K562 (cell line): ENCODE measurements around the gene SLC6A9. TPM values are rescaled to one million over a fixed set of nuclear protein-coding genes. Genes with fewer than 3 reads are reported as not detected.

Experiments used
- ATF2 ChIP-seq: sonication (generic); formaldehyde crosslinking; IDR thresholded peaks from 2 replicates; pipeline ENCODE4 v1.8.1; 2022; ENCODE audit warnings: missing genetic modification reagents
- CBFA2T2 ChIP-seq: fragments of 450-650 bp; conservative IDR thresholded peaks from 2 replicates; pipeline ENCODE4 v1.6.1; 2017; ENCODE audit warnings: mild to moderate bottlenecking
- E4F1 ChIP-seq: fragments of 250-450 bp; sonication (Bioruptor Pico); IDR thresholded peaks from 2 replicates; pipeline ENCODE4 v1.5.0; 2021; ENCODE audit warnings: mild to moderate bottlenecking, borderline replicate concordance
- ETS1 ChIP-seq: conservative IDR thresholded peaks from 2 replicates; pipeline ENCODE4 v1.6.1; 2011; ENCODE audit warnings: low read depth, mild to moderate bottlenecking, low read length; ENCODE audit not compliant: control insufficient read depth
- GABPB2 ChIP-seq: fragments of 250-450 bp; sonication (Bioruptor Pico); conservative IDR thresholded peaks from 2 replicates; pipeline ENCODE4 v1.5.1; 2021; ENCODE audit warnings: mild to moderate bottlenecking
- KLF16 ChIP-seq: IDR thresholded peaks from 2 replicates; pipeline ENCODE4 v1.6.1; 2016; ENCODE audit warnings: antibody characterized with exemption
- NR2F6 ChIP-seq: fragments of 450-650 bp; formaldehyde crosslinking; IDR thresholded peaks from 2 replicates; pipeline ENCODE4 v1.4.0; 2020; ENCODE audit warnings: mild to moderate bottlenecking
- POLR3A ChIP-seq: IDR thresholded peaks from 2 replicates; pipeline ENCODE4 v1.6.1; 2011; ENCODE audit warnings: borderline replicate concordance, mild to moderate bottlenecking, moderate library complexity; ENCODE audit not compliant: insufficient read length, insufficient read depth; ENCODE audit errors: extremely low read depth
- PRDM10 ChIP-seq: fragments of 450-650 bp; IDR thresholded peaks from 2 replicates; pipeline ENCODE4 v1.6.1; 2018; ENCODE audit not compliant: partially characterized antibody
- PREB ChIP-seq: sonication (generic); formaldehyde crosslinking; IDR thresholded peaks from 2 replicates; pipeline ENCODE4 v1.8.1; 2023; ENCODE audit warnings: mild to moderate bottlenecking, missing genetic modification reagents
- SNRNP70 ChIP-seq: fragments of 200-400 bp; formaldehyde crosslinking; optimal IDR thresholded peaks from 2 replicates; pipeline ENCODE3; 2017; ENCODE audit warnings: low read depth, low read length
- SREBF1 ChIP-seq: fragments of 150-350 bp; IDR thresholded peaks from 2 replicates; pipeline ENCODE4 v1.6.1; 2014; ENCODE audit warnings: antibody characterized with exemption, low read depth, low read length, borderline replicate concordance
- TRIM25 ChIP-seq: fragments of 450-650 bp; IDR thresholded peaks from 2 replicates; pipeline ENCODE4 v1.7.0; 2016; ENCODE audit warnings: borderline replicate concordance
- ZC3H8 ChIP-seq: fragments of 450-650 bp; IDR thresholded peaks from 2 replicates; pipeline ENCODE4 v1.6.1; 2017
- ZNF778 ChIP-seq: fragments of 450-650 bp; formaldehyde crosslinking; IDR thresholded peaks from 2 replicates; pipeline ENCODE4 v1.4.0; 2020; ENCODE audit warnings: mild to moderate bottlenecking, moderate library complexity
- polyA plus RNA-seq, 8 experiments: library from polyadenylated mRNA; depleted of rRNA in 4 of 8; stranded (reverse) in 5 of 8; unstranded in 3 of 8; fragments of >200 nt; fragmentation: Nextera tagmentation in 2 of 8; fragmentation: Illumina TruSeq in 1 of 8; extraction: Ambion mirVana in 2 of 8; extraction: Trizol in 1 of 8; gene quantifications; 2 replicates each; pipeline versions ENCODE4 v1.2.1 to v1.2.3, GENCODE V29; 2011 to 2014; ENCODE audit warnings: inconsistent platforms in 1 of 8, missing spikeins in 1 of 8
- total RNA-seq, 7 experiments: library from RNA; depleted of rRNA in 6 of 7; stranded (reverse); fragments of >200 nt in 6 of 7; fragmentation: Illumina TruSeq in 2 of 7; extraction: Trizol in 2 of 7; gene quantifications; 2 replicates each; pipeline versions ENCODE4 v1.2.1 to v1.2.3, GENCODE V29; 2011 to 2021; ENCODE audit warnings: low replicate concordance in 1 of 7

The SLC6A9 gene
- total and polyA plus RNA-seq, 9 of the 15 experiments (the other 6 are each of a cell fraction or from before 2014, with no cell fraction given), result 0.17 to 18.7 (median 2.9) TPM

GRCh38 chr1:43991476-43992231 is 39.6 kb downstream of the SLC6A9 start, which contains the start of gene CCDC24 (continued):
- TF ChIP-seq CBFA2T2, result no peak
- no peak for TF ChIP-seq ZC3H8
- peak; percentile 77; the same call in 1 of the 2 replicates for TF ChIP-seq ETS1
- TF ChIP-seq PREB, result no peak
- no peak for TF ChIP-seq NR2F6 (CRISPR knock-in tag)
- TF ChIP-seq GABPB2 (CRISPR knock-in tag), result no peak
- TF ChIP-seq POLR3A, result no peak
- TF ChIP-seq KLF16, result no peak; the same call in 1 of the 2 replicates
- no peak for TF ChIP-seq ATF2 (CRISPR knock-in tag)
- TF ChIP-seq ZNF778, result no peak
- TF ChIP-seq SNRNP70, result no peak
- peak; percentile 77 for TF ChIP-seq PRDM10
- no peak for TF ChIP-seq E4F1 (CRISPR knock-in tag)
- no peak for TF ChIP-seq SREBF1
- no peak for TF ChIP-seq TRIM25
